Trophoblast cell (in vitro differentiated cells and primary cell): ENCODE results near the gene VPS11.

Experiments
- DNase-seq, 2 donors: peaks; one replicate each; pipeline ENCODE4 v3.0.0-alpha.2; 2016
- H2AFZ ChIP-seq: 2 replicates; pipeline ENCODE4 v1.6.1; 2013; ENCODE audit warnings: low read length, moderate library complexity, mild to moderate bottlenecking; ENCODE audit not compliant: insufficient read depth, poor library complexity
- H2AK5ac ChIP-seq: 2 replicates; pipeline ENCODE4 v1.6.1; 2013; ENCODE audit warnings: mild to moderate bottlenecking, low read length
- H2BK120ac ChIP-seq: 2 replicates; pipeline ENCODE4 v1.6.1; 2013; ENCODE audit warnings: low read length, mild to moderate bottlenecking, moderate library complexity; ENCODE audit not compliant: insufficient read depth, poor library complexity
- H2BK12ac ChIP-seq: 2 replicates; pipeline ENCODE4 v1.6.1; 2013; ENCODE audit warnings: mild to moderate bottlenecking, low read length, moderate library complexity
- H2BK5ac ChIP-seq: 2 replicates; pipeline ENCODE4 v1.6.1; 2013; ENCODE audit warnings: low read length, low read depth, moderate library complexity, mild to moderate bottlenecking; ENCODE audit not compliant: poor library complexity
- H3K14ac ChIP-seq: 2 replicates; pipeline ENCODE4 v1.6.1; 2013; ENCODE audit warnings: mild to moderate bottlenecking, low read length
- H3K18ac ChIP-seq: 2 replicates; pipeline ENCODE4 v1.6.1; 2013; ENCODE audit warnings: mild to moderate bottlenecking, low read length
- H3K23ac ChIP-seq: 2 replicates; pipeline ENCODE4 v1.6.1; 2013; ENCODE audit warnings: low read length
- H3K27ac ChIP-seq: 2 replicates; pipeline ENCODE4 v1.5.1; 2013; ENCODE audit warnings: low read depth, mild to moderate bottlenecking, inconsistent platforms, low read length, moderate library complexity
- H3K27me3 ChIP-seq: 2 replicates; pipeline ENCODE4 v1.6.1; 2013; ENCODE audit warnings: inconsistent platforms, mild to moderate bottlenecking, low read length, moderate library complexity; ENCODE audit not compliant: insufficient read depth
- H3K36me3 ChIP-seq, 2 experiments: 1 replicate in 1 of 2; 2 replicates in 1 of 2; pipeline ENCODE4 v1.6.1; 2013; ENCODE audit warnings: low read length in 2 of 2, mild to moderate bottlenecking in 2 of 2, moderate library complexity in 1 of 2; ENCODE audit not compliant: insufficient read depth in 2 of 2, control insufficient read depth in 1 of 2
- H3K4ac ChIP-seq: 2 replicates; pipeline ENCODE4 v1.6.1; 2013; ENCODE audit warnings: low read depth, mild to moderate bottlenecking, low read length, moderate library complexity
- H3K4me1 ChIP-seq, 2 experiments: 1 replicate in 1 of 2; 2 replicates in 1 of 2; pipeline ENCODE4 v1.6.1; 2013; ENCODE audit warnings: low read length in 2 of 2, mild to moderate bottlenecking in 2 of 2, moderate library complexity in 1 of 2; ENCODE audit not compliant: insufficient read depth in 2 of 2, control insufficient read depth in 1 of 2
- H3K4me2 ChIP-seq: 2 replicates; pipeline ENCODE4 v1.6.1; 2013; ENCODE audit warnings: inconsistent platforms, mild to moderate bottlenecking, low read length, moderate library complexity
- H3K4me3 ChIP-seq: 2 replicates; pipeline ENCODE4 v1.5.1; 2013; ENCODE audit warnings: mild to moderate bottlenecking, low read depth, low read length, inconsistent platforms
- H3K79me1 ChIP-seq: one replicate; pipeline ENCODE4 v1.6.1; 2013; ENCODE audit warnings: low read length
- H3K79me2 ChIP-seq: 2 replicates; pipeline ENCODE4 v1.6.1; 2013; ENCODE audit warnings: low read length, mild to moderate bottlenecking; ENCODE audit not compliant: control insufficient read depth, insufficient read depth, poor library complexity
- H3K9ac ChIP-seq: 2 replicates; pipeline ENCODE4 v1.6.1; 2013; ENCODE audit warnings: mild to moderate bottlenecking, low read length
- H3K9me3 ChIP-seq: 2 replicates; pipeline ENCODE4 v1.6.1; 2013; ENCODE audit warnings: low read depth, mild to moderate bottlenecking, control low read depth, inconsistent platforms, low read length; ENCODE audit not compliant: insufficient read depth
- H4K12ac ChIP-seq: 2 replicates; pipeline ENCODE4 v1.6.1; 2013; ENCODE audit warnings: low read depth, mild to moderate bottlenecking, low read length, moderate library complexity
- H4K8ac ChIP-seq: 2 replicates; pipeline ENCODE4 v1.6.1; 2013; ENCODE audit warnings: low read depth, mild to moderate bottlenecking, low read length, moderate library complexity
- H4K91ac ChIP-seq: one replicate; pipeline ENCODE4 v1.6.1; 2013; ENCODE audit warnings: low read depth, mild to moderate bottlenecking, low read length, moderate library complexity
- WGBS: extraction: QIAGEN DNeasy Blood & Tissue Kit; methylation state at CpG from one replicate; pipeline ENCODE4 v1.1.7; 2013; ENCODE audit warnings: missing lambda C conversion rate; ENCODE audit not compliant: insufficient read length, insufficient coverage; ENCODE audit errors: extremely low coverage; 5-methylcytosine and 5-hydroxymethylcytosine counted together

The VPS11 gene

GRCh38 chr11:119126675-119127268 lies 59.2 kb downstream of the VPS11 start:
- no CpG with 5 or more reads among the region's 5 CpGs for WGBS
- H3K79me1 ChIP-seq: no peaks in the 10 kb centered on the region

DNA sequence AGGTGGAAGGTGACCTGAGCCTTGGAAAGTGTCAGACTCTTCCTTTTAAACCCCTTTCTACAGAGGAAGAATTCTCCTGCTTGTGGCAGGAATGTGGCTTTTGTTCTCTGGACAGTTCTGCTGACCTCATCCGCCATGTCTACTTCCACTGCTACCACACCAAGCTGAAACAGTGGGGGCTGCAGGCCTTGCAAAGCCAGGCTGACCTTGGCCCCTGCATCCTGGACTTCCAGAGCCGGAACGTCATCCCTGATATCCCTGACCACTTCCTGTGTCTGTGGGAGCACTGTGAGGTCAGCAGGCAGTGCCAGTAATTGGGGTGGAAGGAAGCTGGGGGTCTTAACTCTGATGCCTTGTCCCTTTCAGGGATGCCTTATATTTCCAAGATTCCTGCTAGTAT lies 63.0 kb downstream of the VPS11 start:
- H3K4me1 ChIP-seq: no peaks in the 10 kb centered on the region

More at GRCh38 chr11:119126675-119127268, 59.2 kb downstream of the VPS11 start:
- no peak overlapping the region for H2AK5ac ChIP-seq
- no peak overlapping the region for H2BK120ac ChIP-seq
- H4K12ac ChIP-seq: no peak overlapping the region
- no peak overlapping the region for H3K23ac ChIP-seq
- H2BK12ac ChIP-seq: no peak overlapping the region
- H4K91ac ChIP-seq: no peak overlapping the region
- H3K36me3 ChIP-seq: peaks cover 19 to 27% of the 10 kb centered on the region in 2 experiments
- no peaks in the 10 kb centered on the region for H3K27me3 ChIP-seq
- H3K79me2 ChIP-seq: peaks cover 2% of the 10 kb centered on the region
- DNase-seq: no peak
- H3K18ac ChIP-seq: no peak overlapping the region
- H4K8ac ChIP-seq: no peak overlapping the region
- no peak overlapping the region for H3K4me3 ChIP-seq
- no peak overlapping the region for H3K14ac ChIP-seq
- no peak overlapping the region for H3K4me2 ChIP-seq
- peaks cover 0 to 7% of the 10 kb centered on the region in 2 experiments for H3K4me1 ChIP-seq
- no peak overlapping the region for H3K27ac ChIP-seq
- H3K4ac ChIP-seq: no peak overlapping the region
- no peak overlapping the region for H3K9ac ChIP-seq
- no peak overlapping the region for H2AFZ ChIP-seq
- H2BK5ac ChIP-seq: no peak overlapping the region
- no peaks in the 10 kb centered on the region for H3K9me3 ChIP-seq

More for the DNA sequence above, 63.0 kb downstream of the VPS11 start:
- Histone ChIP-seq H3K14ac (no peak overlapping the region), H3K9me3 (no peaks in the 10 kb centered on the region), H3K79me1 (no peaks in the 10 kb centered on the region), H2AK5ac (no peak overlapping the region), H3K36me3 (peaks cover 38 to 40% of the 10 kb centered on the region in 2 experiments), H3K27ac (no peak overlapping the region), H4K91ac (no peak overlapping the region), H2BK12ac (no peak overlapping the region), H2BK5ac (no peak overlapping the region), H3K4ac (no peak overlapping the region), H2AFZ (no peak overlapping the region), H3K4me2 (no peak overlapping the region), H4K12ac (no peak overlapping the region), H3K18ac (no peak overlapping the region), H3K27me3 (no peaks in the 10 kb centered on the region), H4K8ac (no peak overlapping the region), H3K23ac (no peak overlapping the region), H2BK120ac (no peak overlapping the region), H3K4me3 (no peak overlapping the region), H3K79me2 (no peaks in the 10 kb centered on the region), H3K9ac (no peak overlapping the region)
- WGBS: no CpG with 5 or more reads among the region's 3 CpGs
- no peak for DNase-seq
